ENCODE data around the gene STK39. TPM values are rescaled to one million over a fixed set of nuclear protein-coding genes. Genes with fewer than 3 reads are reported as not detected.

STK39 gene
- total and polyA plus RNA-seq, 9 of the 15 experiments (the other 6 are each of a cell fraction or from before 2014, with no cell fraction given) = 0.19 to 0.76 (median 0.51) TPM

DNA sequence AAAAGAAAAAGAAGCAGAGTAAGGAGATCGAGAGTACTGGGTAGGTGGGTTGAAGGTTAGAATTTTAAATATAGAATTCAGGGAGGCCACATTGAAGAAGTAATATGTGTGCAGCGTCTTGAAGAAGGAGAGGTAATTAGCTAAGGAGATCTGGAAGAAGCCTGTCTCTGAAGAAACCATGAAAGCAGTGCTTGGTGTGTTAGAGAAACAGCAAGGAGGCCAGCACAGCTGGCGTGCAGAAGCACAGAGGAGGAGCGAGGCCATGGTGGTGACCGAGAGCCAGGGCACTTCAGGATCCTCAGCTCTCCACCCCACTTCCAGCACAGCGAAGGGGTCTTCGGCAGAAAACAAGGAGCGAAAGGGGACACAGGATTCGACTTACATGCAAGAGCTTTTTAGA is 305.8 kb downstream of the STK39 start (continued):
- no peak for TF ChIP-seq ZNF584 (CRISPR knock-in tag; IDR thresholded peaks at IDR 0.05; ENCODE audit: low read depth)
- no peak for TF ChIP-seq MAFG (tag; conservative IDR thresholded peaks at IDR 0.05)
- no peak for TF ChIP-seq HMGN3 (IDR thresholded peaks at IDR 0.05; ENCODE audit: borderline replicate concordance, extremely low read depth, insufficient read length, low read depth, low read length)
- TF ChIP-seq ELF2 (CRISPR knock-in tag; IDR thresholded peaks at IDR 0.05) = 0 out of 2 replicates have a peak, but pooled peaks have one; percentile 31
- TF ChIP-seq ZNF41 (CRISPR knock-in tag; conservative IDR thresholded peaks at IDR 0.05) = no peak
- TF ChIP-seq, protein P1, sequence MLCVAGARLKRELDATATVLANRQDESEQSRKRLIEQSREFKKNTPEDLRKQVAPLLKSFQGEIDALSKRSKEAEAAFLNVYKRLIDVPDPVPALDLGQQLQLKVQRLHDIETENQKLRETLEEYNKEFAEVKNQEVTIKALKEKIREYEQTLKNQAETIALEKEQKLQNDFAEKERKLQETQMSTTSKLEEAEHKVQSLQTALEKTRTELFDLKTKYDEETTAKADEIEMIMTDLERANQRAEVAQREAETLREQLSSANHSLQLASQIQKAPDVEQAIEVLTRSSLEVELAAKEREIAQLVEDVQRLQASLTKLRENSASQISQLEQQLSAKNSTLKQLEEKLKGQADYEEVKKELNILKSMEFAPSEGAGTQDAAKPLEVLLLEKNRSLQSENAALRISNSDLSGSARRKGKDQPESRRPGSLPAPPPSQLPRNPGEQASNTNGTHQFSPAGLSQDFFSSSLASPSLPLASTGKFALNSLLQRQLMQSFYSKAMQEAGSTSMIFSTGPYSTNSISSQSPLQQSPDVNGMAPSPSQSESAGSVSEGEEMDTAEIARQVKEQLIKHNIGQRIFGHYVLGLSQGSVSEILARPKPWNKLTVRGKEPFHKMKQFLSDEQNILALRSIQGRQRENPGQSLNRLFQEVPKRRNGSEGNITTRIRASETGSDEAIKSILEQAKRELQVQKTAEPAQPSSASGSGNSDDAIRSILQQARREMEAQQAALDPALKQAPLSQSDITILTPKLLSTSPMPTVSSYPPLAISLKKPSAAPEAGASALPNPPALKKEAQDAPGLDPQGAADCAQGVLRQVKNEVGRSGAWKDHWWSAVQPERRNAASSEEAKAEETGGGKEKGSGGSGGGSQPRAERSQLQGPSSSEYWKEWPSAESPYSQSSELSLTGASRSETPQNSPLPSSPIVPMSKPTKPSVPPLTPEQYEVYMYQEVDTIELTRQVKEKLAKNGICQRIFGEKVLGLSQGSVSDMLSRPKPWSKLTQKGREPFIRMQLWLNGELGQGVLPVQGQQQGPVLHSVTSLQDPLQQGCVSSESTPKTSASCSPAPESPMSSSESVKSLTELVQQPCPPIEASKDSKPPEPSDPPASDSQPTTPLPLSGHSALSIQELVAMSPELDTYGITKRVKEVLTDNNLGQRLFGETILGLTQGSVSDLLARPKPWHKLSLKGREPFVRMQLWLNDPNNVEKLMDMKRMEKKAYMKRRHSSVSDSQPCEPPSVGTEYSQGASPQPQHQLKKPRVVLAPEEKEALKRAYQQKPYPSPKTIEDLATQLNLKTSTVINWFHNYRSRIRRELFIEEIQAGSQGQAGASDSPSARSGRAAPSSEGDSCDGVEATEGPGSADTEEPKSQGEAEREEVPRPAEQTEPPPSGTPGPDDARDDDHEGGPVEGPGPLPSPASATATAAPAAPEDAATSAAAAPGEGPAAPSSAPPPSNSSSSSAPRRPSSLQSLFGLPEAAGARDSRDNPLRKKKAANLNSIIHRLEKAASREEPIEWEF (CRISPR knock-in tag; IDR thresholded peaks at IDR 0.05) = peak; percentile 80; the same call in 1 of the 2 replicates
- TF ChIP-seq POLR2A (conservative IDR thresholded peaks at IDR 0.05) = no peak
- TF ChIP-seq HNRNPUL1 (IDR thresholded peaks at IDR 0.05; ENCODE audit: low read length) = no peak
- no peak for TF ChIP-seq CHD4 (IDR thresholded peaks at IDR 0.05; ENCODE audit: insufficient read depth, insufficient replicate concordance, low read depth, low read length, poor library complexity, severe bottlenecking)
- TF ChIP-seq, protein P2, sequence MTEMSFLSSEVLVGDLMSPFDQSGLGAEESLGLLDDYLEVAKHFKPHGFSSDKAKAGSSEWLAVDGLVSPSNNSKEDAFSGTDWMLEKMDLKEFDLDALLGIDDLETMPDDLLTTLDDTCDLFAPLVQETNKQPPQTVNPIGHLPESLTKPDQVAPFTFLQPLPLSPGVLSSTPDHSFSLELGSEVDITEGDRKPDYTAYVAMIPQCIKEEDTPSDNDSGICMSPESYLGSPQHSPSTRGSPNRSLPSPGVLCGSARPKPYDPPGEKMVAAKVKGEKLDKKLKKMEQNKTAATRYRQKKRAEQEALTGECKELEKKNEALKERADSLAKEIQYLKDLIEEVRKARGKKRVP (CRISPR knock-in tag; IDR thresholded peaks at IDR 0.05) = peak; percentile 72
- no peak for TF ChIP-seq MECOM (CRISPR knock-in tag; IDR thresholded peaks at IDR 0.05)
- no peak for TF ChIP-seq EHMT2 (IDR thresholded peaks at IDR 0.05)
- no peak for TF ChIP-seq ARID1B (IDR thresholded peaks at IDR 0.05)
- TF ChIP-seq SAFB (IDR thresholded peaks at IDR 0.05; ENCODE audit: borderline replicate concordance, low read depth, low read length) = no peak
- no peak for TF ChIP-seq KAT8 (IDR thresholded peaks at IDR 0.05; ENCODE audit: low read depth)
- TF ChIP-seq POLR2H (tag; IDR thresholded peaks at IDR 0.05; ENCODE audit: low read depth) = no peak
- no peak for TF ChIP-seq SUPT5H (IDR thresholded peaks at IDR 0.05)
- TF ChIP-seq ZNF133 (CRISPR knock-in tag; IDR thresholded peaks at IDR 0.05) = no peak
- TF ChIP-seq PCBP2 (IDR thresholded peaks at IDR 0.05; ENCODE audit: low read depth, low read length, poor library complexity, severe bottlenecking) = no peak
- TF ChIP-seq ZNF717 (CRISPR knock-in tag; IDR thresholded peaks at IDR 0.05) = 0 out of 2 replicates have a peak, but pooled peaks have one; percentile 47
- TF ChIP-seq, protein P3, sequence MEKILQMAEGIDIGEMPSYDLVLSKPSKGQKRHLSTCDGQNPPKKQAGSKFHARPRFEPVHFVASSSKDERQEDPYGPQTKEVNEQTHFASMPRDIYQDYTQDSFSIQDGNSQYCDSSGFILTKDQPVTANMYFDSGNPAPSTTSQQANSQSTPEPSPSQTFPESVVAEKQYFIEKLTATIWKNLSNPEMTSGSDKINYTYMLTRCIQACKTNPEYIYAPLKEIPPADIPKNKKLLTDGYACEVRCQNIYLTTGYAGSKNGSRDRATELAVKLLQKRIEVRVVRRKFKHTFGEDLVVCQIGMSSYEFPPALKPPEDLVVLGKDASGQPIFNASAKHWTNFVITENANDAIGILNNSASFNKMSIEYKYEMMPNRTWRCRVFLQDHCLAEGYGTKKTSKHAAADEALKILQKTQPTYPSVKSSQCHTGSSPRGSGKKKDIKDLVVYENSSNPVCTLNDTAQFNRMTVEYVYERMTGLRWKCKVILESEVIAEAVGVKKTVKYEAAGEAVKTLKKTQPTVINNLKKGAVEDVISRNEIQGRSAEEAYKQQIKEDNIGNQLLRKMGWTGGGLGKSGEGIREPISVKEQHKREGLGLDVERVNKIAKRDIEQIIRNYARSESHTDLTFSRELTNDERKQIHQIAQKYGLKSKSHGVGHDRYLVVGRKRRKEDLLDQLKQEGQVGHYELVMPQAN (IDR thresholded peaks at IDR 0.05; ENCODE audit: borderline replicate concordance) = peak; percentile 72

Measured in K562 (cell line).